GM21423 (cell line): ENCODE results near the gene SPTB.

Experiments
- ATAC-seq: cut with Tn5 transposase; IDR thresholded peaks from one replicate; pipeline ENCODE4 v1.9.1; 2021; ENCODE audit warnings: mild to moderate bottlenecking, moderate library complexity; ENCODE audit not compliant: unreplicated experiment

The SPTB gene

GRCh38 chr14:64715628-64716412 is 163.9 kb downstream of the SPTB start:
- no peak for ATAC-seq

- no peak for ATAC-seq
These were observed 164.5 kb downstream of the SPTB start for GRCh38 chr14:64715146-64715627.

- no peak for ATAC-seq
These were observed 165.2 kb downstream of the SPTB start for GRCh38 chr14:64714432-64715025.

- no peak for ATAC-seq
These were observed 166.0 kb downstream of the SPTB start for GRCh38 chr14:64713677-64714076.

- no peak for ATAC-seq
These were observed 168.7 kb downstream of the SPTB start for GRCh38 chr14:64711039-64711438.

- no peak for ATAC-seq
These were observed 170.6 kb downstream of the SPTB start for GRCh38 chr14:64709126-64709525.

- ATAC-seq, result no peak
These were observed 171.3 kb downstream of the SPTB start for GRCh38 chr14:64708148-64709004.

- no peak for ATAC-seq
These were observed 172.0 kb downstream of the SPTB start for GRCh38 chr14:64707661-64708060.

GRCh38 chr14:64706593-64707193 is 173.0 kb downstream of the SPTB start:
- ATAC-seq, result no peak

- no peak for ATAC-seq
These were observed 173.6 kb downstream of the SPTB start for GRCh38 chr14:64706119-64706592.

GRCh38 chr14:64705381-64706118 is 174.2 kb downstream of the SPTB start:
- ATAC-seq, result no peak

GRCh38 chr14:64704743-64705380 is 174.8 kb downstream of the SPTB start:
- ATAC-seq, result no peak

- no peak for ATAC-seq
These were observed 175.5 kb downstream of the SPTB start, which contains the start of gene PLEKHG3 for GRCh38 chr14:64704143-64704742. Gene PLEKHG3, plus strand, starts transcription at chr14:64704424. Its CDS starts 23,208 bp downstream, at chr14:64727632.

- ATAC-seq, result no peak
These were observed 176.1 kb downstream of the SPTB start for GRCh38 chr14:64703395-64704142.

- no peak for ATAC-seq
These were observed 177.0 kb downstream of the SPTB start for GRCh38 chr14:64702493-64703394.

- no peak for ATAC-seq
These were observed 178.0 kb downstream of the SPTB start for GRCh38 chr14:64701660-64702059.

GRCh38 chr14:64700894-64701293 is 178.8 kb downstream of the SPTB start:
- no peak for ATAC-seq
